Activated CD8-positive, alpha-beta memory T cell treated with anti-CD3 and anti-CD28 coated beads for 24 hours (primary cell): ENCODE results near the gene TMED10.

Experiments used
- DNase-seq: peaks from one replicate; pipeline ENCODE4 v3.0.0-alpha.2; 2020

Gene TMED10

DNA sequence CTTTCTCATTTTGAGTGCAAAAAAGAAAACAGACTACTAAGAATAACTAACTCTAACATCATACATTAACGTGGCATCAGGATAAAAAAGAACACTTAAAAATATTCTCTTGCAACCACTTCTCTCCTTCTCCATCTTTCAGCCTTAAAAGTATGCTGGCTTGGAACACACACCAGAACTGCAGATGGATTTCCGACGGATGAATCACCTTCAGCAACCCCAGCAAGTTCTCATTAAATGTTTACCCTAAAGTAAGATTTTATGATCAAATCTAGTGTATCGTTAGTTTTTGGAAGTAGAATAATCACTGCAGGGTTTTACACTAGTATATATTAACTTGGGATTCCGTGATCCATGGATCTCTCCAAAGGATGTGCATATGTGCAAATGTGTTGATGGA lies 50.8 kb downstream of the TMED10 start:
- DNase-seq = no peak

DNA sequence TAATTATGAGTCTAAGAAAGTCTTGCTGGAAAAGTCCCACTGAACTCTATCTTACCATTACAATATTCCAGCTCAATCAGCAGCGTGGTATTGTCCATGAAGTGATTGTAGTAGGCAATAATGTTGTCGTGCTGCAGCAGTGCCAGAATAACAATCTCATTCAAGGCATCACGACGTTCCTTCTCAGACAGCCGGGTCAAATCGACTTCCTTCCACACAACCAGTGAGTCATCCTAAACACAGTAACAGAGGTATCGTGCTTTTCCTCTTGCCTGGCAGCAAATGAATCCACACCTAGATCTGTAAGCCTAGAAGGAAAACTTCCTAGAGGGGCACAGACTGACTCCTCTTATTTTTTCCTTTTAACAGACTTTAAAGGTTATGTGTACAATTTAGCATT lies 52.4 kb downstream of the TMED10 start:
- no peak for DNase-seq

DNA sequence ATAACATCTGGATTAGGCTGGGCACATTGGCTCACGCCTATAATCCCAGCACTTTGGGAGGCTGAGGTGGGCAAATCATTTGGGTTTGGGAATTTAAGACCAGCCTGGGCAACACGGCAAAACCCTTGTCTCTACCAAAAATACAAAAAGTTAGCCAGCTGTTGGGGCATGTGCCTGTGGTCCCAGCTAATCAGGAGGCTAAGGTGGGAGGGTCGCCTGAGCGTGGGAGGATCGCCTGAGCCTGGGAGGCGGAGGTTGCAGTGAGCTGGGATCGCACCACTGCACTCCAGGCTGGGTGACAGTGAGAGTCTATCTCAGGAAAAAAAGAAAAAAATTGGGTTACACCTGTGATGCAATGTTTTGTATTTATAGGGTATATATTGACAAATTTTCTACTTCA lies 54.9 kb downstream of the TMED10 start:
- no peak for DNase-seq

DNA sequence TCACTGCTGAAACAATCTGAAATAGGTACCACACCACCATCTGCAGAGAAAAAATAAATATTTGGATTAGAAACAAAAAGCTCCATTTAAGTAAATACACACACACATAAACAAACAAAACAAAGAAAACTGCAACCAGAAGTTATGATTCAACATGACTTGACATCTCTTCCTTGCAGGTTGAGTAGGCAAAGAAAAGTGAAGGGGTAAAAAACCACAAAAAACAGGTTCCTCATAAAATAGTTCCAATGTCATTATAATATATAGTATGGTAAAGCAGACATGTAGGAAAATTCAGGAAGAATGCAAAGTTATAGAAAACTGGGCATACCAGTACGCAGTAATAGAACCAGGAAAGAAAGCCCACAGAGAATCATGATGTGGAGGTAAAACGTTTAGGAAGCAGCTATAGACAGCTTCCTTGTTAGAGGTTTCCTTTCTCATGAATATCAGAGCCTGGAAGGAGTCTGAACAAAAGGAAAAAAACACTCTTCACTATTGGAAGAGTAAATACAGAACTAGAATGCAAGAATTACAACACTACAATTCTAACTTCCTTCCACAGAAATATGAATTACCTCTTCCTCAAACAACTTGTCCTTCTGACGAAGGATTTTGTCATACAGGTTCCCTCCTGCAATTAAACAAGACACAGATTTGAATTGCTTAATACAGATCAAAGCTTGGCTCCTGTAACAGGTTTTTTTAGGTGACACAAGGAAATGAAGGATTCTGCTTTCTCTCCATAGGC lies 55.7 kb downstream of the TMED10 start:
- no peak for DNase-seq

DNA sequence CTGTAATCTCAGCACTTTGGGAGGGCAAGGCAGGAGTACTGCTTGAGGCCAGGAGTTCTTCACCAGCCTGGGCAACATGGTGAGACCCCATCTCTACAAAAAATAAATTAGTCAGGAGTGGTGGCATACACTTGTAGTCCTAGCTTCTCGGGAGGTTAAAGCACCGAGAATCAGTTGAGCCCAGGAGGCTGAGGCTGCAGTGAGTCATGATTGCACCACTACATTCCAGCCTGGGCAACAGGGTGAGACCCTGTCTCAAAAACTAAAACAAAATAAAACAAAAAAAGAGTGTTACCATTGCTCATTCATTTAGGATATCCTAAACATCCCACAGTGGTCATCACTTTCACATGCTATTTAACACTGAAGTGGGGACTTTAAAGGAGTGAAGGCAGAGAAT lies 57.4 kb downstream of the TMED10 start:
- no peak for DNase-seq

DNA sequence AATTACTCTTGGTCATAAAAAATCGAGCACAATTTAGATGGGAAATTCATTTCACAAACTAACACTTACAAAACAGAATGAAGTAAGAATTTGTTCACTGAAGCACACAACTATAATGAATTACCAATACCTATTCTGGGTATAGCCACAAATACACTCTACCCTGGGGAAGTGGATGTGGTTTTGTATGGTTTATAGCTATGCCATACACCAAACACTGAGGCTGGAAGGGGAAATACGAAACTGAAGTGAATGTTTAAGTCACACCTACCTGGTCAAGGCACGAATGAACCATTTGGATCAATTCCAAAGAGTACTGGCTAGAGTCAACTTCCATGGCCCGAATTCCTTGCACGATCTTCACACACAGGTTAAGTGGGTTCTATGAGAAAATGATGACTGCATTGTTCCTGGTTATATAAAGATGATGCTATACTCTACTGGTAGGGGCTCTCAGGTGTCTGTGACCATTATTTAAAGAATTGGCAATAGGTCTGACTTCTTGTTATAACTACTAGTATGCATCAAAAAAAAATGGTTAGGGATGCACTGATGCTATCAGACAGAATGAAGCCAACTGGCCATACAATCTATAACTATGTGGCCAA lies 62.4 kb downstream of the TMED10 start:
- no peak for DNase-seq

DNA sequence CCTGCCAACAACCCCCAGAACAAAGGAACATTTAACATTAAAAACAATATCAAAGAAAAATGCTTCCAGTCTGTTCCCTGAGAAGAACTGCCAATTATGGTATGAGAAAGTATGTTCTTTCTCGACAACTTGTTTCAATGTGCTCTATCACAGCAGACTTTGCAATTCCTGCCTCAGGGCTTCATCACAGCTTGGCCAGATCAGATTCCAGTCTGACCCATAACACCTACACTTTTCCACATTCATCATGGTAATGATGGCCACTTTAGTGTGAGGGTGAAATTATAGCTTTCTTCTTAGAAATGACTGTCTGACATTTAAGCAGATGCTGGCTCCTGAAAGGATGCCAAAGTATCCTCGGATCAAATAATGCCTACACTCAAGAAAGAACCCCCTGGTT lies 66.5 kb downstream of the TMED10 start:
- DNase-seq = no peak

DNA sequence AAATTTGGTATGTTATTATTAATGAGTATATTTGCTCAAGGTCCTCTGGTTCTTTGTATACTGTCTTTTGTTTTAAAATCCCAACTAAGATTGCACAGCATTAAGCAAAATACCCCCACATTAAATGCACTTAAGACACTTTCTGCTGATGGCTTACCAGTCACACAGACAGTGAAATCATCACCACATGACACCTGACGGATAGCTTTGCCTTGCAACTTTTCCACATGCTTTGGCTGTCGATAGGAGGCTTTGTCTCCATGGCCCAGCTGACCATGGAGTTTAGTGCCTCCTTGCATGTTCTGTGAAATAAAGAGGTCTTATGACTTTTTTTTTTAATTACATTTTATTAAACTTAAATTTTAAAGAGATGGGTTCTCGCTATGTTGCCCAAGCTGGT lies 69.2 kb downstream of the TMED10 start:
- no peak for DNase-seq

DNA sequence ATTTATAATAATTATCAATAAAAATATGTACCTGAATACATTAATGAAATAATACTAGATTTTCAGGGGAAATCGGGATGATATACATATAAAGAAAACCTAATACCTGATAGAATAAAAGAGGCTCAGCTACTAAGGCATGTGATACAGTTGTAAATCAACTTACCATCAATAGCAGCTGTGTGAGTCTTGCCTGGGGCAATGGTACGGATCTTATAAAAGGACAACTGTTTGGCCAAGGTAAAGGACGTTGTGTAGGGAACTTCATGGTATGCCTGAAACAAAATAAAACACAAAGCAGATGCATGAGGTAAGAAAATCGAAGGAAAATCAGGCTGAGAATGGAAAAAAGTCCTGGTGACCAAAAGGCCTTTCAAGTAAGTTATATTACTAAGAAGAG lies 74.9 kb downstream of the TMED10 start:
- DNase-seq = no peak

DNA sequence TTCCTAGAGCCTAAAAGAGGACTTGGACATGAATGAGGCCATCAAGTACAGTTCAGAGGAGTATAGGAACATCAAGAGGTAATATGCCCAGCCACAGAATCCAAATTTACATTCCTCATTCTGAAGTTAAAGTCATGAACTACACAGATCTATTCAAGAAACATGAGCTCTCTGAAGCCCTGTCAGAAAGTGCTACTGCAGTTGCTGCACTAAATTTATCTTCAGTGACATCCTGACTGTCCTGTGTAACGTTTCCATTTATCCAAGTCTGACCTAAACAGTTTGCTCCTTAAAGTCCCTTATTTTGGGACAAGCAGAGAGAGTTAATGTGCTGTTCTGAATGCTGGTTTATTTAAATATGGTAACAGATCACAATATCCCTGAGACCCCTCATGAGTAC lies 77.7 kb downstream of the TMED10 start:
- no peak for DNase-seq

DNA sequence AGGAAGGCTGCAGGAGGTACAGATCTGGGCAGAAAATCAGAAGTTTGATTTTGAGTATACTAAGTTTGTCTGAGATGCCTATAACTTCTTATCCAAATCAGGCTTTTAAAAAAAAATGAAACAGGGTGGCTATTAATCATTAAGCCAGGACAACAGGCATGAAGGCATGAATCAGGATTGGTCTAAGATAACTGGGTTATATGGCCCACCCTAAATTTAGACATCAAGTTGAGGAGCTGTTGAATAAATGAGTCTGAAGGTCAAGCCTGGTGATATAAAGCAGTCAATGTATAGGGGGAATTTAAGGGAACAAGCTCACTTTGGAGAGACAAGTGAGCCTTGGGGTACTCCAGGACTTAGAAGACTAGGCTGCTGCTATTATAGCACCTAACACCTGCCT lies 78.2 kb downstream of the TMED10 start:
- DNase-seq = no peak

DNA sequence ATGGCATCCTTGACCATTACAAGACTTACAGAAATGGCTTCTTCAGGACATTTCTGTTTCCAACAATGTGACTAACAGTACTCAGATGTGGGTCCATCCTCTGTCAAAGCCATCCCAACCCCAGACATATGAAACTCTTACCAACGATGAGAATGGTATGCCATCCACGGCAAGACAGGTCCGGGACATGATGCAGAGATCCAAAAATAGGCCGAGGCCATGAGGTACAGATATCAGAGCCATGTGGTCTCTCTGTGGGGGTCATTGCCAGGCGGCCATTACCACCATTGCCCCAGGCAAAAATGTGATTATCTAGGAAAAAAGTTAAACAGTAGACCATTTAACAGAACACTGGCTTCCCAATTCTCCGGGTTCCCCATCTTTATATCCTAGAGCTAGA lies 79.5 kb downstream of the TMED10 start:
- DNase-seq = no peak

DNA sequence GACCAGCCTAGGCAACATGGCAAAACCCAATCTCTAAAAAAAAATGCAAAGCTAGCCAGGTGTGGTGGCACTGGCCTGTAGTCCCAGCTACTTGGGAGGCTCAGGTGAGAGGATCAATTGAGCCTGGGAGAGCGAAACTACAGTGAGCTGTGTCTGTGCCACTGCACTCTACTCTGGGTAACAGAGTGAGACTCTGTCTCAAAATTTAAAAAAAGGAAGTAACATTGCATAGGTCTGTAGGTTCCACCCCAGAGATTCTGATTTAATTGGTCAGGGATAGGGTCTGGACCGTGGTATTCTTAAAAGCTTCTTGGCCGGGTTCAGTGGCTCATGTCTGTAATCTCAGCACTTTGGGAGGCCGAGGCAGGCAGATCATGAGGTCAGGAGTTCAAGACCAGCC lies 80.7 kb downstream of the TMED10 start:
- no peak for DNase-seq

DNA sequence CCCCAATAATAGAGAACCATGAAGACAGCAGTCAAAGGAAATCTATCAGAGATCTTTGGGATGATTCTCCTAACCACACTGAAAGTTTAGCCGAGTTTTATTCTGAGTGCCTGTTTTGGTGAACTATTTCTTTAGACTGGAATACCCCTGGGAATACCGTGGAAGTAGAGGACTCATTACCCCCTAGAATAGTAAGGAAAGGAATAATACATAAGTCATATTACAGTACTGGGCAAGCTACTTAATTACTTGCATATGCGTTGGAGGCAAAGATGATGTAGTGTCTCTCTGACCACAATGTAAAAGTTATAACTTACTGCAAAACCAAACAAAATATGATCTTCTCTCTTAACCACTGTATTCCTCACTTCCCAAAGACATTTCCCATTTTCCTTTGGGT lies 81.5 kb downstream of the TMED10 start:
- DNase-seq = no peak

DNA sequence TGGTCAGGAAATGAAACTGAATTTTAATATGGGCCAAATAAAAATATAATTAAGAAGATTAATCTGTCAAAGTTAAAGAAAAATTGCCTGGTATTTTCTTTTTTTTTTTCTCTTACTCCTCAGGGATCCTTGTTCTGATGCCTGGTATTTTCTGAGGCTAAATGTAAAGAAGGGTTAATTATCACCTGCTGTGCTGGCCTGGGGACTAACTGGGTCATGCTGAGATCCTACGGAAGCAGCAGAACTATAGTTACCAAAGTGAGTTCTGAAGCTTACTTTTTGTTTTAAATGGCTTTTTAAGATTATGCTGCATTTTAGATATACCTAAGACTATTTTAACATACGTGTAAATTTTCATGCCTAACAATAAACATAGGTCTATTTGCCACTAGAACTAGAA lies 83.7 kb downstream of the TMED10 start:
- no peak for DNase-seq

DNA sequence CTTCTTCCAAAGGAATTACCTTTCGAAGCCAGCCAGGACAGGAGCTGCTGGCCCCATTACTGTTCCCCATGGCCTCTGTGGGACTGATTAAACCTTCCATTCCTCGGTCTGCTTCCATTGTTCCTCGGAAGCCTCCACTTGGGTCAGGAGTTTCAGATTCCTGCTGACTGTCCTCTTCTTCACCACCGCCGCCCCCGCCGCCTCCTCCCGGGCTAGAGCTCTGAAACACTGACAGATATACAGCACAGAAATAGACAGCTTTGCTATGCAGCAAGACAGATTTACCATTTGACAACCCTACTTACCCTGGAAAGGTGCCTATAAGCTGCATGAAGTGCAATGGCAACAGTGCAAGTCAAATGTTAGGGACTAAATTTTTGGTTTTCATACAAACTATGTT lies 85.2 kb downstream of the TMED10 start:
- no peak for DNase-seq

DNA sequence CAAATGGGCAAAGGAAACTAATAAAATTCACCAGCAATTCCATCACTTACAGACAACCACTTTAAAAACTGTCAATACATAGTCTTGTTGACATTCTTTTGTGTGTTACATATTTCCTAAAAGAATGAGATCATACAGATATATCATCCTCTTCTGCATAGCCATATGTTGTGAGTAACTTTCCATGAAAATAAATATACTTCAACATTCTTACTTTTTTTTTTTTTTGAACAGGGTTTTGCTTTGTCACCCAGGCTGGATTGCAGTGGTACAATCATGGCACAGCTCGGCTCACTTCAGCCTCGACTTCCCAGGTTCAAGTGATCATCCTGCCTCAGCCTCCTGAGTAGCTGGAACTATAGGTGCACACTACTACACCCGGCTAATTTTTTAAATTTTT lies 86.1 kb downstream of the TMED10 start:
- no peak for DNase-seq

DNA sequence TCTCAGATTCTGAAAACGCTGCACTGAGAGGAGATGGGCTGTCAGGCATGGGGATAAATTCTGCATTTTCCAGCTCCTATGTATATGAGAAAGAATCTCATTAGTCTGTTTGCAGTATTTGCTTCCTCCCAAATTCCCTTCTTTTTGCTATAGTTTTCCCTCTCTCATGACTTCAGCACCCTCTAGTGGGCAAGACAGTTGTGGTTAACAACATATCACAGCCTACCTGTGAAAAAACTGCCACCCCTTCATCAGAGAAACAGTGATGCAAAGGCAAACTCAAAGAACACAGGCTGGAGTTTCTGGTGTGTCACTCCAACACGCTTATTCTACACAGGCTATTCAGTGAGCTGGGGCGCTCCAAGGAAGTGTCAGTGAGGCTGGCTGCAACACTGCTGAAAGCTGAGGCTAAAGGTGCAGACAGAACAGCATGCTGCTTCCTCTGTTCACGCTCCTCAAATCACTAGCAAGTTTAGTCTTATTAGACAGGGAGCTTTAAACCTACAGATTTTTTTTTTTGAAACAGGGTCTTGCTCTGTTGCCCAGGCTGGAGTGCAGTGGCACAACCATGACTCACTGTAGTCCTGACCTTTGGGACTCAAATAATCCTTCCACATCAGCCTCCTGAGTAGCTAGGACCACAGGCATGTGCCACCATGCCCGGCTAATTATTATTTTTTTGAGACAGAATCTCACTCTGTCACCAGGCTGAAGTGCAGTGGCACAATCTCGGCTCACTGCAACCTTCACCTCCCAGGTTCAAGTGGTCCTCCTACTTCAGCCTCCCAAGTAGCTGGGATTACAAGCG lies 87.6 kb downstream of the TMED10 start:
- DNase-seq = no peak

DNA sequence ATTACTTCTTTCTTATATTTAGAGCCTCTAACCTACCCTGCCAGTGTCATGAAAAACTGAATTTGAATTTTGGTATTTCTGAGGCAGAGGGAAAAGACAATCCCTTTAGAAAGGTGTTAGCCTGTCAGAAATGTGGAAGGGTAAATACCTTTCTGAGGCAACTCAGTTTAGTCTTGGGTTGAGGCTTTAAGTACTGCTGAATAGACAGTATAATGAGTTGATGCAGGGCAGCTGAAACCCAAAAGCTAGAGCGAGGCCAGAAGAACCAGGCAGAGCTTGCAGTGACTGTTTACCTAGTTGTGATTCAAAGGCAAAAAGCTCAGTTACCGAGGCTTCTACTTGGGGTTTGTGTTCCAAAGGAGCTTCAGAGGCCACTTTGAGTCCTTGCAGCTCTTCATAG lies 88.3 kb downstream of the TMED10 start:
- DNase-seq = no peak

DNA sequence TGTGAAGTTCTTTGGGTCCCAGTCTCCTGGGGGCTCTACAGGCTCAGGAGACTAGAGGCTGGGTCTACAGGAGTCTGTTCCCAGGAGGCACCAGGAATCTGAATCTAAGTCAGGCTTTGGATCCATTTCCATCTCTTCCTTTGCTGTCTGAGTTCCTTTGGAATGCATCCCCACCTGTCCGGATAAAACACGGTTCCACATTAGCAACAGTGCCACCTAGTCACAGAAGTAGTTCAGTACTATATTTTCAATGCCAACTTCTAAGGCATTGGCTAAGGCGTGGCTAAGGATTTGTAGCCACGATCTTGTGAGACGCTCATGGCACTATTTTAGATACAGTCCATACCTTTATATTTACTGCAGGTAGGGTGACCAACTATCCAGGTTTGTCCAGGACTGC lies 91.9 kb downstream of the TMED10 start:
- DNase-seq = no peak

DNA sequence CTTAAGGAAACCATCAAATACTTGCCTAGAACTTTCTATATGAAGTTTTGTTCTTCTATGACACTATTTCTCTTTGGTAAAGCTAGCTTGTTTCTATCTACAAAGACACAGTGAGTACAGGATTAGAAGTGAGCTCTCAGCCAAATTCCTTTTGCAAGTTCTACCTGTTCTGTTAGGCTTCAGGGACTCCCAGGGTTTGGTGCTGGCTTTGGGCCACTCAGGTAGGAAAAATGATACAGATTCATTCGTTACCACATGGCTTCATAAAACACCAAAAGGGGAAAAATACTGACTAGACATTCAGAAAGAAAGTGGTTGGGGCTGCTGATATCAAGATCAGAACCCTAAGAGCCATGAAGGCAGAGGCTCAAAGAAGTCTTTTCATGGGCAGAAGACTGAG lies 93.1 kb downstream of the TMED10 start:
- no peak for DNase-seq

DNA sequence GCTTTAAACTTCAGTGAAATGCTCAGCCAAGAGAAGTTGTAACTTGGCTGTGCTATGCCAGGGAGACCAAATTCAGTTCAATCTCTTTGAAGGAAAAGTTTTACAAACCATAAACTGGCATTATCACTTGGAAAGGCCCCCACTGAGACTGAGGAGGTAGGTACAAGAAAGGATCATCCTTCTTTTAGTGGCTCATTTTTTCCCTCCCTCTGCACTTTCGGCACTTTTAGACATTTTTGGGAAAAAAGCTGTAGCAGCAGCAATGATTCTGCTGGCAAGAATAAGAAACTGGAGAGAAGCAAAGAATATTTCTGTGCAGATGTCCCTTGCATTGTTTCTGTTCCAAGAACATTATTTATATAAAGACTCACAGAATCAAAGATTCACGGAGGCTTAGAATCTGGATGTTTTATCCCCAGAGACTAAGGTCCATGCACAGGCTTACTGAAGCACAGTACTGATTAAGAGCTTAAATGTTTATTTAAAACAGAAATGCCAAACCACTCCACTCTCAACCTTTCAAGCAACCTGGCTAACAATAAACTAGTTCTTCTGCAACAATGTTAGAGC lies 94.7 kb downstream of the TMED10 start:
- no peak for DNase-seq
